ENCODE data around the gene AGFG1.
"Not testable (repeated sequence)": the region's sequence is repeated elsewhere in the genome, so short reads cannot be mapped to it uniquely, and the experiment has no call there.

The AGFG1 gene

DNA sequence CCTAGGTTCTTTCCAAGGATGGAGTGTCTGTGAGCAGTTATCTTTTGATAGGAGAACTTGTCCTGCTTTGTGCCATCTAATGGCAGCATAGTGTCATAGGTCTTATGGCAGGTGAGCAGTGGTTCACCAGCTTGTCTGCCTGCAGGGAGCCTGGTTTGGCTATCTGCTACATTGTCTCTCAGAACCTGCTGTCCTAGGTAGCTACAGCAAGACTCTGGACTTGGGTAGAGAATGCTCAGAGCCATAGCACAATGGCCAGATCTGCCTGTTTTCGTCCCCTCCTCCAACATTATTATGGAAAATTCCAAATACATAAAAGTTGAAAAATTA is 28.3 kb downstream of the AGFG1 start:
- no peak for DNase-seq (ENCODE audit: low read depth in 2 of 2)

DNA sequence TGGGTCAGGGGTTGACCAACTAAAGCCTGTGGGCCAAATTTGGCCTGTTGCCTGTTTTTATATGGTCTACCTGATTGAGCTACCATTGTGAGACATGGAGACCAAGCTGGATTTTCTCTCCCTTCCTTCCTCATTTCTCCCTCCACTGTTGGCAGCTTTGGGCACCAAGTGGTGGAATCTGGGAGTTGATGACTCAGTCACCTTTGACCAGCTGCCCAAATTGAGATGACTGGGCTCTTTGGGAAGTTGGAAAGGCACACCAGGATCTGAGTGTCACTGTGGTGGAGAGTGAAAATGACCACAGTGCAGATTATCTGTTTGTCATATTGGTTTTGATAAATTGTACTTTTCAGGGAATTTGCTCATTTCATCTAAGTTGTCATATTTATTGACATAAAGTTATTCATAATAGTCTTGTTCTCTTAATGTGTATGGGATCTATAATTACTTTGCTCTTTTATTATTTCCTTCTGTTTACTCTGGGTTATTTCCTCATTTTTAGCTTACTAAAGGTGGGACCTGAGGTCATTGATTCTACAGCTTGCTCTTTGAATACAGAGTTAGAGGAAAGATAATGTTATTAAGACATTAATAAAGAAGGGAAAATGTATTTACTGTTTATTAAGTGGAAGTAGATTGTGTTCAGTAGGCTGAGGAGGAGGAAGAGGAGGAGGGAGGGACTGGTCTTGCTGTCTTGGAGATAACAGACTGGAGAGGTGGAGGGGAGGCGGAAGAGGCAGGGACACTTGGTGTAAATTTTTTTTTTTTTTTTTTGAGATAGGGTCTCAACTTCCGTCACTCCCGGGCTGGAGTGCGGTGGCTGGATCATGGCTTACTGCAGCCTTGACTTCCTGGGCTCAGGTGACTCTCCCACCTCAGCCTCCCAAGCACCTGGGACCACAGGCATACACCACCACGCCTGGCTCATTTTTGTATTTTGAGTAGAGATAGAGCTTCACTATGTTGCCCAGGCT is 31.8 kb downstream of the AGFG1 start:
- DNase-seq (ENCODE audit: low read depth in 2 of 2): no peak

GRCh38 chr2:227504700-227505099 is 32.7 kb downstream of the AGFG1 start:
- DNase-seq (ENCODE audit: low read depth in 2 of 2): no peak

DNA sequence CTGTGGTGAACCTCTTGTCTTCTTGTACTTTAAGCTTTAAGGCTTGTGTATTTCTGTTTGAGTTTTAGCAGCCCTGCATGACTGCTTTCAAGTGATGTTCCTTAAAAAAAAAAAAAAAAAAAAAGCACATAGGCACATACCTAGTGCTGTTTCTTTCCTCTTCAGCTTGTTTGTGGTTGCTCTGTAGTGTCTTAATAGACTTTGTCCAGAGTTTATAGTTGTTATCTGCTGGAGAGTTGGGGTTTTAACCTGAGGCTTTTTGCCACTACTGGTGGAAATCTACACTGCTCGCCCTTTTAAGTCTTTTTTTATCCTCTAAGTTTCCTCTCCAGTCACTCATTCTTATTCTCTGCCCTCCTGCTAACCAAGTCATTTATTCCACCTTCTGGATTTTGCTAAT is 34.5 kb downstream of the AGFG1 start:
- DNase-seq (ENCODE audit: low read depth in 2 of 2): no peak

GRCh38 chr2:227507963-227508362 is 36.0 kb downstream of the AGFG1 start:
- DNase-seq (ENCODE audit: low read depth in 2 of 2): no peak

GRCh38 chr2:227509076-227509475 is 37.1 kb downstream of the AGFG1 start:
- DNase-seq (ENCODE audit: low read depth in 2 of 2): no peak

- no peak for DNase-seq (ENCODE audit: low read depth in 2 of 2)
Observed at GRCh38 chr2:227509824-227510619, 38.1 kb downstream of the AGFG1 start.

DNA sequence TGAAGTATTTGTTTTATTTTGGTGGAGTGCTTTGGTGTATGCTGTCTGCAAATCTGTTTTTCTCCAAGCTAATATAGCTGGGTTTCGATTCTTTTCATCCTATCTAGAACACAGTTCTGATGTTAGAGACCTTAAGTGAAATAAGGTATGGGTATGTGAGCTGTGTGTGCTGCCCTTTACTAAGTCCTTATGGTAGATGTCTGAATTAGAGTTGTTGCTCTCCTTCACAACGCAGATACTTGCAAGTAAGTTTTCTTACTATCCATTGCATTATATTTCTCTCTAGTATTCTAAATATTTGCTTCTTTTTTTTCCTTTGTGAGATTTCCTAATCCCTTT is 38.6 kb downstream of the AGFG1 start:
- no peak for DNase-seq (ENCODE audit: low read depth in 2 of 2)

DNA sequence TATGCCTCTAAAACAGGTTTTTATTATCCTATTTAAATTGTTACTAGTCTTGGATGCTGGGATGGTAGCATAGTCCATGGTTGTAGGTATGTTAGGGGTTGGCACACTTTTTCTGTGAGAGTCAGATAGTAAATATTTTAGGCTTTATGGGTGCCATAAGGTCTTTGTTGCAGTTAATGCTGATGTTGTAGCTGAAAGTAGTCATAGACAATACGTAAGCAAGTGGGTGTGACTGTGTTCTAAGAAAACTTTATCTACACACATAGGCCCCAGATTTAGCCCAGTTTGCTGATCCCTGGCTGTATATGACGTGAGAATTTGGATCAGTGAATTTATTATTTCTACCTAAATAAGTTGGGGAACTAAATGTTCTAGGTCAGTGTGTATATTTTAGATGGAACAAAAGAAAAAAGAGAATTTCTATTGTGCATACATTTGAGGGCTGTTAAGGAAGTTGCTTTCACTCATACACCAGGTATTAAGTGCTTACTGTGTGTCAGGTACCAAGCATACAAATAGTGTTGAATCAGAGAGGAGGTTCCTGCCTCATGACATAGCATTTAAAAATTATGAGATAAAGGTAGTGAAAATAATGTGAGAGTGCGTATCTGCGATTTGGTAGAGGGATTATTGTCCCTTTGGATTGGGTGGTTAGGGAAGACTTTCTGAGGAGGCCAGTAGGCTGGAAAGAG is 39.4 kb downstream of the AGFG1 start:
- DNase-seq (ENCODE audit: low read depth in 2 of 2): no peak

GRCh38 chr2:227511955-227512354 is 40.0 kb downstream of the AGFG1 start:
- DNase-seq (ENCODE audit: low read depth in 2 of 2): no peak

GRCh38 chr2:227513113-227513512 is 41.2 kb downstream of the AGFG1 start:
- DNase-seq (ENCODE audit: low read depth in 2 of 2): no peak

- no peak for DNase-seq (ENCODE audit: low read depth in 2 of 2)
Observed at GRCh38 chr2:227515742-227516141, 43.8 kb downstream of the AGFG1 start.

GRCh38 chr2:227517724-227518123 is 45.8 kb downstream of the AGFG1 start:
- no peak for DNase-seq (ENCODE audit: low read depth in 2 of 2)

DNA sequence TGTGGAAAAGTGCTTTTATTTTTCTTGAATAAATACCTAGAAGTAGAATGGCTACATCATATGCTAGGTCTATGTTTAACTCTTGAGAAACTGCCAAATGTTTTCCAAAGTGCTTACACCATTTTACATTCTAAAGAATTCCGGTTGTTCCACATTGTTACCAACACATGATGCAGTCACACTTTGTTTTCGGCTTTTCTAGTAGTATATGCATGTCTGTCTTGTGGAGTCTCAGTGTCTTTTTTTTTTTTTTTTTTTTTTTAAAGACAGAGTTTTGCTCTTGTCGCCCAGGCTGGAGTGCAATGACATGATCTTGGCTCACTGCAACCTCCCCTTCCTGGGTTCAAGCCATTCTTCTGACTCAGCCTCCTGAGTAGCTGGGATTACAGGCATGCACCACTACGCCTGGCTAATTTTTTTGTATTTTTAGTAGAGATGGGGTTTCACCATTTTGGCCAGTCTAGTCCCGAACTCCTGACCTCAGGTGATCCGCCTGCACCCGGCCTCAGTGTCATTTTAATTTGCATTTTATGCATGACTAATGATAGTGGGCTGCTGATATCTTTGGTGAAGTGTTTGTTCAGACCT is 46.4 kb downstream of the AGFG1 start:
- not testable (repeated sequence) for DNase-seq (ENCODE audit: low read depth in 2 of 2)

GRCh38 chr2:227521178-227521577 is 49.2 kb downstream of the AGFG1 start:
- DNase-seq (ENCODE audit: low read depth in 2 of 2): not testable (repeated sequence)

GRCh38 chr2:227524665-227525064 is 52.7 kb downstream of the AGFG1 start:
- DNase-seq (ENCODE audit: low read depth in 2 of 2): no peak

GRCh38 chr2:227527351-227527750 is 55.4 kb downstream of the AGFG1 start:
- no peak for DNase-seq (ENCODE audit: low read depth in 2 of 2)

GRCh38 chr2:227528803-227529202 is 56.8 kb downstream of the AGFG1 start:
- DNase-seq (ENCODE audit: low read depth in 2 of 2): no peak

DNA sequence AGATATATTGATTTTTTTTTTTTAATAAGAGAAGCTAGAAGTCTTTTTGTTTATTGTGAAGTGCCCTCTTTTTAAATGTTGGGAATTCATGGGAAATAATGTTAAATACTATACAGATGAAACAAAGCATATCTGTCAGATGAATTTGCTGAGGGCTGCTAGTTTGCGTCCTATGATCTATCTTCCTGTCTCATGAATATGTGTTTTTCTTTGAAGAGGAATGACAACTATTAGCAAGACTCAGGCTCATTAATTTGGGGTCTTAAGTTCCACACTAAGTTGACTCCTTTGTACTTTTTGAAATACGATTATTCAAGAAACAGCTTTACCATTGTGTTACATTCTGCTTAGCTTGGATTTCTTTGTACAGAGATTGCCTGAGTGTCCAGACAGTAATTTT is 57.9 kb downstream of the AGFG1 start:
- no peak for DNase-seq (ENCODE audit: low read depth in 2 of 2)

GRCh38 chr2:227534714-227535113 is 62.8 kb downstream of the AGFG1 start:
- no peak for DNase-seq (ENCODE audit: low read depth in 2 of 2)

DNA sequence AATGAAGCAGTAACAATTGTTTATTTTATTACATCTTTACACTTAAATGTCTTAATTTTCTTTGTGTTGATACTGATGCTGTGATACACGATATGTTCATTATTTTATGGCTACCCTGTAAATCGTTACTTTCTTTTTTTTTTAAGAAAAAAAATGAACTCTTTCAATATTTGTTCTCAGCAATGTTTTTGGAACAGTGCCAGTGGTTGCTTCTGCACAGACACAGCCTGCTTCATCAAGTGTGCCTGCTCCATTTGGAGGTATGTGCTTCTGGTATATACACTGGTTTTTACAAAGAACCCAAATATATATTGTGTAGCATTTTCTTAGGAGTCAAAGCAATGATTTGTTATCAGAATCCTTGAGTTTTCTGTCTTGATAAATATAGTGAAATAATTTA is 64.5 kb downstream of the AGFG1 start:
- DNase-seq (ENCODE audit: low read depth in 2 of 2): no peak

DNA sequence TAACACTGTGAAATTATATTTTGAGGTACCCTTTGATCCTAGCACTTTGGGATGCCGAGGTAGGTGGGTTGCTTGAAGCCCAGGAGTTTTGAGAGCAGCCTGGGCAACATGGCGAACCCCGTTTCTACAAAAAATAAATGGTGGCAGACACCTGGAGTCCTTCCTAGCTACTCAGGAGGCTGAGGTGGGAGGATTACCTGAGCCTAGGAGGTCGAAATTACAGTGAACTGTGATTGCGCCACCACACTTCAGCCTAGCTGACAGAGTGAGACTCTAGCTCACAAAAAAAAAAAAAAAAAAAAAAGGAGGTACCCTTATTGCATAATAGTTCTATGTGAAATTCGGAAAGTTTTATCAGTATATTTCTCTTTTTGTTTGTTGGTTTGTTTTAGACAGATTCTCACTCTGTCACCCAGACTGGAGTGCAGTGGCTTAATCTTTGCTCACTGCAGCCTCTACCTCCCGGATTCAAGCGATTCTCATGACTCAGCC is 67.6 kb downstream of the AGFG1 start:
- DNase-seq (ENCODE audit: low read depth in 2 of 2): no peak

Data from stimulated activated CD8-positive, alpha-beta memory T cell treated with anti-CD3 and anti-CD28 coated beads, Interleukin-7, amount 100 ng/mL, for 4 hours (primary cell).